Neuron (in vitro differentiated cells): ENCODE results near the gene LDLRAD4.

Experiments used
- H2AFZ ChIP-seq: one replicate; pipeline ENCODE4 v1.6.1; 2013; ENCODE audit warnings: low read depth, mild to moderate bottlenecking, inconsistent platforms, low read length, moderate library complexity
- H3K27me3 ChIP-seq: one replicate; pipeline ENCODE4 v1.6.1; 2013; ENCODE audit warnings: low read length; ENCODE audit not compliant: insufficient read depth
- H3K36me3 ChIP-seq: one replicate; pipeline ENCODE4 v1.6.1; 2013; ENCODE audit warnings: low read length; ENCODE audit not compliant: insufficient read depth
- H3K4me1 ChIP-seq: one replicate; pipeline ENCODE4 v1.6.1; 2013; ENCODE audit warnings: low read length; ENCODE audit not compliant: insufficient read depth
- H3K4me3 ChIP-seq: 2 replicates; pipeline ENCODE4 v1.5.1; 2013; ENCODE audit warnings: mild to moderate bottlenecking, low read length, moderate library complexity
- H3K9me3 ChIP-seq: one replicate; pipeline ENCODE4 v1.6.1; 2013; ENCODE audit warnings: low read length

LDLRAD4 gene

GRCh38 chr18:13418013-13418710, 199.6 kb downstream of the LDLRAD4 start:
- Histone ChIP-seq H2AFZ (no peak overlapping the region), H3K9me3 (no peaks in the 10 kb centered on the region), H3K4me3 (no peak overlapping the region), H3K27me3 (no peaks in the 10 kb centered on the region), H3K4me1 (no peaks in the 10 kb centered on the region), H3K36me3 (no peaks in the 10 kb centered on the region)

- no peaks in the 10 kb centered on the region for H3K27me3 ChIP-seq
- H3K4me1 ChIP-seq, result no peaks in the 10 kb centered on the region
- no peaks in the 10 kb centered on the region for H3K9me3 ChIP-seq
- H3K36me3 ChIP-seq, result no peaks in the 10 kb centered on the region
- H3K4me3 ChIP-seq, result no peak overlapping the region
- H2AFZ ChIP-seq, result no peak overlapping the region
These were observed 202.6 kb downstream of the LDLRAD4 start for GRCh38 chr18:13420969-13421686.

GRCh38 chr18:13422541-13423147, 204.1 kb downstream of the LDLRAD4 start:
- Histone ChIP-seq H3K27me3 (no peaks in the 10 kb centered on the region), H3K36me3 (no peaks in the 10 kb centered on the region), H3K4me3 (no peak overlapping the region), H3K9me3 (no peaks in the 10 kb centered on the region), H3K4me1 (no peaks in the 10 kb centered on the region), H2AFZ (no peak overlapping the region)

GRCh38 chr18:13423352-13423751, 204.8 kb downstream of the LDLRAD4 start:
- H3K4me1 ChIP-seq, result no peaks in the 10 kb centered on the region
- H3K4me3 ChIP-seq, result no peak overlapping the region
- H3K27me3 ChIP-seq, result no peaks in the 10 kb centered on the region
- H3K9me3 ChIP-seq, result no peaks in the 10 kb centered on the region
- no peak overlapping the region for H2AFZ ChIP-seq
- H3K36me3 ChIP-seq, result no peaks in the 10 kb centered on the region

- no peaks in the 10 kb centered on the region for H3K36me3 ChIP-seq
- H3K4me3 ChIP-seq, result no peak overlapping the region
- H3K27me3 ChIP-seq, result no peaks in the 10 kb centered on the region
- H3K4me1 ChIP-seq, result no peaks in the 10 kb centered on the region
- no peak overlapping the region for H2AFZ ChIP-seq
- H3K9me3 ChIP-seq, result no peaks in the 10 kb centered on the region
These were observed 205.8 kb downstream of the LDLRAD4 start for GRCh38 chr18:13424363-13424762.

- no peak overlapping the region for H2AFZ ChIP-seq
- no peaks in the 10 kb centered on the region for H3K4me1 ChIP-seq
- no peaks in the 10 kb centered on the region for H3K27me3 ChIP-seq
- no peak overlapping the region for H3K4me3 ChIP-seq
- H3K9me3 ChIP-seq, result no peaks in the 10 kb centered on the region
- no peaks in the 10 kb centered on the region for H3K36me3 ChIP-seq
These were observed 207.0 kb downstream of the LDLRAD4 start for GRCh38 chr18:13425357-13426091.

GRCh38 chr18:13427354-13427753, 208.8 kb downstream of the LDLRAD4 start:
- H3K27me3 ChIP-seq, result no peaks in the 10 kb centered on the region
- H3K9me3 ChIP-seq, result no peaks in the 10 kb centered on the region
- H3K4me3 ChIP-seq, result no peak overlapping the region
- H2AFZ ChIP-seq, result no peak overlapping the region
- H3K4me1 ChIP-seq, result no peaks in the 10 kb centered on the region
- no peaks in the 10 kb centered on the region for H3K36me3 ChIP-seq

- Histone ChIP-seq H3K36me3 (no peaks in the 10 kb centered on the region), H3K27me3 (no peaks in the 10 kb centered on the region), H2AFZ (no peak overlapping the region), H3K4me3 (no peak overlapping the region), H3K9me3 (no peaks in the 10 kb centered on the region), H3K4me1 (no peaks in the 10 kb centered on the region)
These were observed 209.8 kb downstream of the LDLRAD4 start for GRCh38 chr18:13428319-13428718.

- Histone ChIP-seq H3K4me1 (no peaks in the 10 kb centered on the region), H3K9me3 (no peaks in the 10 kb centered on the region), H2AFZ (no peak overlapping the region), H3K4me3 (no peak overlapping the region), H3K27me3 (no peaks in the 10 kb centered on the region), H3K36me3 (no peaks in the 10 kb centered on the region)
These were observed 210.5 kb downstream of the LDLRAD4 start for GRCh38 chr18:13429016-13429415.

- Histone ChIP-seq H3K27me3 (no peaks in the 10 kb centered on the region), H3K36me3 (no peaks in the 10 kb centered on the region), H3K4me1 (no peaks in the 10 kb centered on the region), H3K9me3 (no peaks in the 10 kb centered on the region), H2AFZ (no peak overlapping the region), H3K4me3 (no peak overlapping the region)
These were observed 211.4 kb downstream of the LDLRAD4 start for GRCh38 chr18:13429884-13430510.

GRCh38 chr18:13430663-13431062, 212.1 kb downstream of the LDLRAD4 start:
- Histone ChIP-seq H3K27me3 (no peaks in the 10 kb centered on the region), H3K9me3 (no peaks in the 10 kb centered on the region), H3K4me3 (no peak overlapping the region), H2AFZ (no peak overlapping the region), H3K4me1 (no peaks in the 10 kb centered on the region), H3K36me3 (no peaks in the 10 kb centered on the region)

GRCh38 chr18:13431886-13432285, 213.3 kb downstream of the LDLRAD4 start:
- H3K4me3 ChIP-seq, result no peak overlapping the region
- no peak overlapping the region for H2AFZ ChIP-seq
- no peaks in the 10 kb centered on the region for H3K36me3 ChIP-seq
- no peaks in the 10 kb centered on the region for H3K9me3 ChIP-seq
- no peaks in the 10 kb centered on the region for H3K27me3 ChIP-seq
- H3K4me1 ChIP-seq, result no peaks in the 10 kb centered on the region
